H4 (cell line): ENCODE data around the gene HIVEP1. TPM values are rescaled to one million over a fixed set of nuclear protein-coding genes. Genes with fewer than 3 reads are reported as not detected.
A peak's percentile ranks its signal among the peaks of the same experiment; 100 is the strongest.

Experiments
- DNase-seq: peaks from one replicate; pipeline ENCODE4 v3.0.0-alpha.2; 2015; ENCODE audit warnings: low spot score
- total RNA-seq: library from RNA; depleted of rRNA; stranded (reverse); fragments of >200 nt; shearing (Covaris generic); gene quantifications from 2 replicates; pipeline ENCODE4 v1.2.3, GENCODE V29; 2014

Gene HIVEP1
- total RNA-seq, 1 experiment from 2014 or later = 7.2 TPM

DNA sequence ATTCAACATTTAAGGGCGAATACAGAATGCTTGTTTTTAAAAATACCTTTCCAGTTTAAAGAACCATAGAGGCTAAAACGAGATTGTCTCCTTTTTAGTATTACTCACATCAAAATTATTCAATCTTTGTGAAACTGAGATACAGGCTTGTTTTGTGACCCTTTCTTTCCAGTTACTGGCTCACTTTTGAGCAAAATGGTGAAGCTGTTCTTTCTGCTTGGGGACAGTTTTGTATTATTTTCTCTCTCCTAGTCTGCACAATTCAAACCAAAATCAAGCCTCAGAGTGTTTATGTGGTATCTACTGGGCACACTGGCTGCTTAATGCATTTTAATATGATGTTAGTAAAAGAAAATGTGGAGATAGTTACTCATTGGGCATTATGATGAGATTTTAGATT, 36.5 kb downstream of the HIVEP1 start:
- no peak for DNase-seq

GRCh38 chr6:12049165-12049564, 37.1 kb downstream of the HIVEP1 start:
- DNase-seq = no peak

DNA sequence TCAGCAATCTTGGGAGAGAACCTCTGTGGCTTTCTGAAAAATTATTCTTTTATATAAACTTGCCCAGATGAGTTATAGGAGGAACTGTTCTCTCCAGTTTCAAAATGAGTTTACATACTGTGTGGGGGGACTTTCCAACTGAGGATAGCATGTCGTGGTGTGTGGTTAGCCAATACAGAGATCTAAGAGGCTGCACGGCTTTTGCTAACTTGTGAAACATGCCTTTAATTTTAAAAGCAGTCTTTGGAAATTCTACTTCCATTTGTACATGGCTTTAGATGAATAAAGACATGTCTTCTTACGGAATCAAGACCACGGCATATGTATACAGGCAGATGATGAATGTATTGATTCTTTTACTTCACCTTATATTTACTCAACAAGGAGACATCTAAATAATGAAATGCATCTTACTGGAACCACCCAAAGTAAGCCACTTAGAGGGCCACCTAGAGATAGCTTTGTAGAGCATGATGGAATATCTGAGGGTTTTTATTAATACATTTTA, 39.8 kb downstream of the HIVEP1 start:
- peak; percentile 26 for DNase-seq

DNA sequence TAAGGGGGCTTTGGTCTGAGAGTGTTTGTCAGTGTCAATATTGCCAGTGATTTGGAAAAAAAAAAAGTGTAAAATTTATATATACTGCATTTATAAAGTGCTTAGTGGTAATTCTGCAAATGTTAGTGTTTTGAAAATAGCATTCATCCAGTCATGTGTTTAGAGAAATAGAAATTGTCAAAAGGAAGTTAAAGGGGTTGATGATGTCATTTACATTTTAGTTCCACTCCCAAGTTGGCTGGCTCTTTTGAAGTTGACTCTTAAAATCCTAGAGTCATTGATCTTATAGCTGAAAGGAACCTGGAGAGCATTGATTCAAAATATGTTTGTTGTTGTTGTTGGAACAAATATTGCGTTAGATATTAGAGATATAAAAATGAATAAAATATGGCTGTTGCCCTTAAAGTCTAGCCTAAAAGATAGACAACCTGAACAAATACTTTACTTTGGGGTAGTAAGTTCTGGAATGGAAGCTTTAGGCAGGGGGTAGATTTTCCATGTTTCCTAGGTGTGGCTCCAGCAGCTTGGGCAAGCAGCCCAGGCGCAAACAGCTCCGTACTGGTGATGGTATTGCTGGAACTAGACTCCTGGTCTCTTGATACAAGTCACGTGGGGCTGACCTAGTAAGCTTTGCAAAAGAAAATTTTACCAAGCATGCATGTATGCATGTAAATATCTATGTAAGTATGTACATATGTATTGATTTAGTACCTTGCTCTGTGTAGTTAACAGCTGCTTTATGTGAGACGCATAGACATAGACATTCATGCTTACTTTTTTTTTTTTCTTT, 46.3 kb downstream of the HIVEP1 start:
- DNase-seq = no peak

GRCh38 chr6:12060780-12061609, 48.9 kb downstream of the HIVEP1 start:
- peak; percentile 70 for DNase-seq

GRCh38 chr6:12062605-12063004, 50.5 kb downstream of the HIVEP1 start:
- DNase-seq = no peak

GRCh38 chr6:12064131-12064530, 52.0 kb downstream of the HIVEP1 start:
- DNase-seq = no peak

DNA sequence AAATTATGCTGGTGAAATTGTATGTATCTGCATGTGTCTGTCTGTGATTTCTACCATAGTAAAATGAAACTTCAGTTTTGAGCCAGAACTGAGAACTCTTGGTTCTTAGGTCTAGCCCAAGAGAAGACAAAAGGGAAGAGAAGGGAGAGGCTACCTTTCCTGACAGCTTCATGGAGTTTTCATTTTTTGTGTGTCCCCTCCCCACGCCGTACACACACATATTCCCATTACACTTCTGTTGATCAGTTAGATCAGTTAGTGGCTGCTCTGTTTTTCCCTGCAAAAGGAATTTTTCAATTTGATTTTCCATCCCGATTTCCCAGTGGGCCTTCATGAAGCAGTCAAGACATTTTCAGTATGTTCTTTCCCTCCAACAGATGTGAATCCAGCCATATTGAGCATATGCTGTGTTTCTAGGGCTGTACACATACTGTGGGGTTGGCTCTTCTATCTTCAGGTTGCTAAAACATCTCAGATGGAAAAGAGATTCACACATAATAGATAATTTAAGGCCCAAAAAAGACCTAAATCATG, 52.5 kb downstream of the HIVEP1 start:
- no peak for DNase-seq

GRCh38 chr6:12065321-12066140, 53.4 kb downstream of the HIVEP1 start:
- DNase-seq = no peak

DNA sequence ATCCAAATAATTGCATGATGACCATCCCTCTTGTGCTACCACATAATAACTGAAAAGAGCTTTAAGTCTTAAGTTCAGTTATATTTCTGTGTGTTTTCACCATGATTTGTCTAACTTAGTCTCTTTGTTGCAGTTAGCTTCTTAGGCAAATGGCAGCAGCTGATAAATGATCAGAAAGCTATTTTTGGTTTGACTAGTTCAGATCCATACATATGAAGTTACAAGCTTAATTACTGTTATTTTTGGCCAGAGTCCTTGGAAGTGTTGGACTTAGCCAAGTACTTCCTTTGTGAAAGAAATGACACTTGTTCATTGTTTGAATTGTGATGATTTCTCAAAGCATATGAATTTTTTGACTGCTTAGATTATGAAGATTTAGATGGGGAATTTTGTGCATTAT, 54.2 kb downstream of the HIVEP1 start:
- DNase-seq = no peak

DNA sequence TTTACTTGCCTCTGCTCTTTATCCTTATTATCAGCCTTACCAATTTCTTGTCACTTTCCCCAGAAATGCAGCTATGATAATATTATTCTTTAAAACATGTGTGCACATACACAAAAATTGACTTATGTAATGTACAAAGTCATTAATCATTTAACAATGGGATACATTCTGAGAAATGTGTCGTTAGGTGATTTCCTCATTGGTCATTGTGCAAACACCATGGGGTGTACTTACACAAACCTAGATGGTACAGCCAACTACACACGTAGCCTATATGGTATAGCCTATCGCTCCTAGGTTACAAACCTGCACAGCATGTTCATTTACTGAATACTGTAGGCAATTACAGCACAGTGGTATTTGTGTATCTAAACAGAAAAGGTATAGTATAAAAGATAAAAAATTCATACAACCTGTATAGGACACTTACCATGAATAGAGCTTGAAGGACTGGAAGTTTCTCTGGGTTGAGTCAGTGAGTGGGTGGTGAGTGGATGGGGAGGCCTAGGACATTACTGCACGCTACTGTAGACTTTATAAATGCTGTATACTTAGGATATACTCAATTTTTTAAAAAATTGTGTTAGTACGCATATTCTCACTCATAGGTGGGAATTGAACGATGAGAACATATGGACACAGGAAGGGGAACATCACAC, 56.9 kb downstream of the HIVEP1 start:
- no peak for DNase-seq

- DNase-seq = no peak
Observed at GRCh38 chr6:12069891-12070529, 57.9 kb downstream of the HIVEP1 start.

DNA sequence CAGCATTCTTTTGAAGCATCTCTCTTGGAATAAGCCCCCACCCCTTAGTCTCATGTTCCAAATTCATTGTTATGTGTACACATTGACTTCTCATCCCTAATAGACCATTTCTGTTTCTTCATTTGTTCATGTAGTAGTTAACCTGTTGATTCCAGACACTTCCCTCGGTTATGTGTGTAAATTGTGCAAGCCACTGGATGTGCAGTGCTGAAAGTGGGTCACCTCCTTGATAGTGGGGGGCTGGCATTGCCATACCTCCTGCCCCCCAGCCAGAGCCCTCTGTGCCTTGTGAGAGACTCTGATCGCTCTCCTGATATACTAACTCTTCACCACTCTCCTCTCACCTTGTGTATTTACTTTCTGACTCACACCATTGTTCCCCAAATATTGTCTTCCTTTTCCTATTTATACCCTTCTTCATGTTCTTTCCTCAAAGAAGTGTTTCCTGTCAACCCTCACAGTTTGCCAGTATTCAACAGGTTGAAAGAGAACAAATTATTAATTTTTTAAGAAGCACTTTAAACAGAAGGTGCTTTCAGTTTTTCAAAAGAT, 59.0 kb downstream of the HIVEP1 start:
- no peak for DNase-seq

- DNase-seq = no peak
Observed at GRCh38 chr6:12075067-12075563, 63.0 kb downstream of the HIVEP1 start.

DNA sequence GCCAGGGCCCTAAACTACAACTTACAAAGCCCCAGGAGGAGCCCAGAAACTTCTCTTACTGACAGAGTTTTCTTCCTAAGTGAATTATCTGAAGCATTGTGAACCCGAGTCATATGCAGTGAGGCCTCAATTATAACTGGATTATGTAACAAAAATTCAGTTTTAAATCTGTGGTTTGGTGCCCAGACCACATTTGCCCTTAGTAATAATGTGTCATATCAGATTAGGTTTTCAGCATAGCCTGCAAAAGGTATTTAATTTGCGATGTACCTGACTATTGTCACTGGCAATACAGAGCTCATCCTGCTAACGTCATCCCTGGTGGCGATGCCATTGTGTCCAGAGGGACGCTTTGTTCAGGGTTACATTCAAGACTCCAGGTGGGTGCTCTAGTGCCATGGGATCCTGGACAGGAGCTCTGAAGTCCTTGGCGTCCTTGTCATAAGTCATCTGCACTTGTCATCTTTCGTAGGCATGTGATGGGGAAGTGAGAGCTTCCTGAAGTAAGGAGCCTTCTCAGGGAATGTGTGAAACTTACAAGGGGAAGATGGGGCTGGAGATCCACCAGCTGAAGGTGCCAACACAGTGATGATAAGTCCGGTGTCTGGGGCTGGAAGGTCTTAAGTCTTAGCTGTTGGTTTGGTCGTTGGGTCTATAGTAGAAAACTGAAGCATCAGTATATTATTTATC, 65.1 kb downstream of the HIVEP1 start:
- no peak for DNase-seq

GRCh38 chr6:12078014-12078413, 65.9 kb downstream of the HIVEP1 start:
- DNase-seq = no peak

DNA sequence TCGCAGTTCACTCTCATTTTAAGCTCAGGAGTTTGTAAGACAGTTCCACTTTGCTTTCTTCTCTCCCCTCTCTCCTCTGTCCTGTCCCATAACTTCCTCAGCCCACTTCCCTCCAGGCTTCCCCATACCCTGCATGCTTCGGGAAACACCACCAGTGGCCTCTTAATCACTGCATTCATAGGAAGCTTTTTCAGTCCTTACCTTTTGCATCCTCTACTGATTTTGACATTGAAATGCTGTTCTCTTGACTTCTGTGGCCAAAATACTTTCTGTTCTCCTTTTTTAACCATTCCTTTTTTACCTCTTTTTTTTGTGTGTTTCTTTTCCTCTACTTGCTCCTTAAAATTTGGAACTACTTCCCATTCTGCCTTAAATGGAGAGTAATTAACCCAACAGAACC, 69.7 kb downstream of the HIVEP1 start:
- DNase-seq = no peak

GRCh38 chr6:12082368-12082767, 70.3 kb downstream of the HIVEP1 start:
- DNase-seq = no peak

DNA sequence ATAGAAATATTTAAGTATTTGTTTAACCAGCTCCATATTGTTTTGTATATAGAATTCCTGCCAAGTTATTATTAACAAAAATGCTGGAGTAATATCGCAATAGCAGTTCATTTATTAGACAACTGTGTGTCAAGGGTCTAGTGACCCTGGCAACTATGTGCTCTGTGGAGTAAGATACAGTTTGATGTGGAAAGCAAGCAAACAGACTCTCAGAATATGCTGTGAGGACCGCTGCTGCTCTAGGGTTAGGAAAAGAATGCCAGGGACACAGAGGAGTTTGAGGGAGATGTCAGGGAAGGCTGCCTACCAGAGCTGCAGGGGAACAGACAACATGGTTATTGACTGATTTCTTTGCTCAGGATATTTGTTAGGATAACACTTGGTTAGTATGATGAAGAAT, 71.2 kb downstream of the HIVEP1 start:
- no peak for DNase-seq

DNA sequence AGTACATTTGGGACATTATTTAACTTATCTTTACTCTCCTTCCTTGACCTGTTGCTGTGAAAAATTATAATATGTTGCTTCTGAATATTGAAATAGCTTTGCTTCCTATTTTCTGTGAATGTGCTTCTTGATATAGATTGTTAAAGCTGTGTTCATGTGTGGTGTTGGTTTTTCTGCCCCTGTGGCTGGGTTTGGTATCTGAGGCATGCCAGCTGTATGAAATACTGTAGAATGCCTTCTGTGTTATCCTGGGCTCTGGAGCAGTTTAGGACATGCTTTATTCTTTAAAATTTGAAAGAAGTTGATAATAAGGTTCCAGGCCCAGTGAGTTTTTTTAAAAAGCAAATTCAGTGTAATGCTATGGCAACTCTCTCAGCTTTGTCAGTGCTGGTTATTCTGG, 71.7 kb downstream of the HIVEP1 start:
- DNase-seq = no peak
